HG03378 (cell line): Measurements from ENCODE around the gene ASGR2.
"Not testable (repeated sequence)": the region's sequence is repeated elsewhere in the genome, so short reads cannot be mapped to it uniquely, and the experiment has no call there.

Experiments used
- ATAC-seq: cut with Tn5 transposase; IDR thresholded peaks from one replicate; pipeline ENCODE4 v1.9.1; 2021; ENCODE audit warnings: mild to moderate bottlenecking, moderate library complexity; ENCODE audit not compliant: unreplicated experiment

The ASGR2 gene

DNA sequence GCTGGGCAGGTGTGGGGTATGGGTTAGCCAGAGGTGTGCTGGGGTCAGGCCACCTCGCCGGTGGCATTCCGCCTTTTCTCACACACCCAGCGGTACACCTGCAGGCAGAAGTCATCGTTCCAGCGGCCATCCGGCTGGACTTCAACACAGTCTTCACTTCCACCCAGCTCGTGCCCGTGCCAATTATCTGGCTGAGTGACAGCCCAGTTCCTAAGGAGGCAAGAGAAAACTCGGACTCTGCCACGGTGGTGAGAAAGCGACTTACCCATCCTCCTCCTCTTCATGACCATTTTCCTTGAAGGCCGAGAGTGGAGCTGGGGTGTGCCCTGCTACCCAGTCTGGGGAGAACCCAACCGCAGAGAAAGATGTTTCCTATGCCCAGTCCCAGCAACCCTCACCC lies 13.1 kb downstream of the ASGR2 start:
- ATAC-seq: no peak

- ATAC-seq: not testable (repeated sequence)
Measured at GRCh38 chr17:7100641-7101379, 13.8 kb downstream of the ASGR2 start.

- ATAC-seq: no peak
Measured at GRCh38 chr17:7098802-7099459, 15.7 kb downstream of the ASGR2 start.

GRCh38 chr17:7097940-7098339 lies 16.7 kb downstream of the ASGR2 start:
- no peak for ATAC-seq

DNA sequence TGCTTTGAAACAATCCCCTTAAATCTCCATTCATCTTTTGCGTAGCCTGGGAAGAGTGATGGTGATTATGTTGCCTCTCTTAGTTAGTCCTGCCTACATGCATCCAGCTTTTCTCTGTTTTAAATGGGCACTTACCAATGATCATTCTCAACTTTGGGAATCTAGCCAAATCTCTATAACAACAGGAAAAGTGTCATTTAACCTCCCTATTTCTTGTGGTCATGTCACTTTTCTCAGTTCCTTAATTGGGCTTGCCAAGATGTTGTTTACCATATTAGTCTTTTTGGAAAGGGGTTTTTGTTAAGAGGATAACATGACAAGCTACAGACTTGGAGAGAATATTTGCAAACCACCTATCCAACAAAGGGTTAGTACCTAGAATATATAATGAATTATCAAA lies 19.0 kb downstream of the ASGR2 start:
- no peak for ATAC-seq

- no peak for ATAC-seq
Measured at GRCh38 chr17:7094652-7095019, 20.0 kb downstream of the ASGR2 start.

GRCh38 chr17:7091311-7092005 lies 23.2 kb downstream of the ASGR2 start:
- ATAC-seq: not testable (repeated sequence)

GRCh38 chr17:7089570-7089969 lies 25.1 kb downstream of the ASGR2 start:
- not testable (repeated sequence) for ATAC-seq

GRCh38 chr17:7088442-7088841 lies 26.2 kb downstream of the ASGR2 start:
- not testable (repeated sequence) for ATAC-seq

DNA sequence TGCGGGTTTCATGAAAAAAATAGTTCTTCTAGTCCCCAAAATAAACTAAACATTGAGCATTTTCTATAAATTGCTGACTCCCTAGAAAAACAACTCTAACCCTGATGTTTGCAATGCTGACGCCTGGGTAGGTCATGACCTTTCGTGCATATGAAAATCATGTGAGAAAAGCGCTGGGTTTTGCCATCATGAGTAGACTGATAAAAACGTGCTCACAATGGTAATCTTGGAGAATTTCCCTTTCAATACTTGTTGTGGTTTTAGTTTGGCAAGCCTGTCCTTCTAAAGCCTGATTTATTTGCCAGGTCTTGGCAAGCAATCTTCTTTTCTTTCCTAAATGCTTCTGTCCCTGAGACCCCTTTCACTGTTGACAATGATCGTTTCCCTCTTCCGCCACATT lies 30.5 kb downstream of the ASGR2 start:
- ATAC-seq: no peak

DNA sequence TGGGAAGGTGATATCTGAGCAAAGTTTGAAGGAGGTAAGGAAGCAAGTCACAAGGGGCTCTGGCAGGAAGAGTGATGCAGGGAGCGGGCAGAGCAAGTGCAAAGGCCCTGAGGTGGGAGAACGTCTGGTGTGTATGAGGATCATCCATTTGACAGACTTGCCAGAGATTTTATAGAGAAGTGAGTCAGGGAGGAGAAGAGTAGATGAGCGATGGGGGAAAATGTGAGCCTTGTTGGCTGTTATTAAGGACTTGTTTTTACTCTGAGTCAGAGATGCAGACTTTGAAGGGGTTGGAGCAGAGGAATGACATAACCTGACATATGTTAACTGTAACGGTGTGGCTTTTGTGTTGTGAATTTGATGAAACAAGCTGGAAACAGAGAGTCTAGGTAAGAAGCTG lies 31.0 kb downstream of the ASGR2 start:
- no peak for ATAC-seq

GRCh38 chr17:7081341-7082062 lies 33.1 kb downstream of the ASGR2 start:
- no peak for ATAC-seq

- no peak for ATAC-seq
Measured at GRCh38 chr17:7080456-7081041, 34.1 kb downstream of the ASGR2 start.

GRCh38 chr17:7079581-7080455 lies 34.8 kb downstream of the ASGR2 start, which contains the start of gene CLEC10A:
TSS of gene CLEC10A (minus strand) at chr17:7080251. CDS start at chr17:7078812, 1,439 bp downstream.
- no peak for ATAC-seq

DNA sequence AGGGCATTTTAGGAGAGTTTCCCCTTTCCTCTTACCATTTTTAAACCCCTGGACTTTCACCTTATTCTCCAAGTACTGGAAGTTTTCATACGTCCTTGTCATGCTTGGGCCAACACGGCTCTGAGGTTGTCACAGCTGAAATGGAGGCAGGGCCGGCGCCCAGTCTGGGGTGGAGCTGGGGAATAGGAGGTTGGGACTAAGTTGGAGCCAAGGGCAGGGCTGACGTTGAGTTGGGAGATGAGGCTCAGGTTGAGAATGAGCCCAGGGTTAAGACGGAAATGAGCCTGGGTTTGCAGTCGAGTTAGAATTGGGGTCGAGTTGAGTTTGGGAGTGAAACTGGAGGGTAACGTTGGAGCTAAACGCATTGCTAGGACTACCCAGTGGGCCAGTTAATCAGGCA lies 35.9 kb downstream of the ASGR2 start:
- no peak for ATAC-seq

DNA sequence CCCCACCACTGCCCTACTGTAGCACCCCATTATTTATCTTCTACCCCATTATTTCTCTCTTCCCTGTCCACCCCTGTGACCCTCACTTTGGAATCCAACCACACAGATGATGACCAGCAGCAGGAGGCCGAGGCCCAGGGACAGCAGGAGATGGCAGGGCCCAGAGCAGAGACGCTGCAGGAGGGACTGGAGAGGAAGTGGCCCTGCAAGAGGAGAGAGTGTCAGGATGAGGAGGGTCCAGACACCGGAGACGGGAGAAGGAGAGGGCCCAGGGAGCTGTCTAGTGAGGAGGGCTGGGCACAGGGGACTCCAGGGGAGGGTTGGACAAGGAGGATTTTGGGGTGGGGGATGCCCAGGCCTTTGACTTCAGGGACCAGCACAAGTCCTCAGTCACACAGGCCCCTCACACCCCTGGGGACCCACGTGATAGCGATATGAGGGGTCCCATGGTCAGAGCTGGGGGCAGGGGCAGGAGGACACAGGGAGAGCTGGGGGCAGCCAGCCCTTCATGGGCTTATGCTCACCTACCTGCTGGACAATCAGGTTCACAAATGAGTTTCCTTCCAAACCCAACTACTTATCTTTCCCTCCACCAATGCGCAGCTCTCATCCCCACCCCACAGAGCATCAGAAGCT lies 36.6 kb downstream of the ASGR2 start:
- ATAC-seq: no peak

- no peak for ATAC-seq
Measured at GRCh38 chr17:7074931-7075330, 39.7 kb downstream of the ASGR2 start.

GRCh38 chr17:7072406-7072805 lies 42.2 kb downstream of the ASGR2 start:
- ATAC-seq: no peak

DNA sequence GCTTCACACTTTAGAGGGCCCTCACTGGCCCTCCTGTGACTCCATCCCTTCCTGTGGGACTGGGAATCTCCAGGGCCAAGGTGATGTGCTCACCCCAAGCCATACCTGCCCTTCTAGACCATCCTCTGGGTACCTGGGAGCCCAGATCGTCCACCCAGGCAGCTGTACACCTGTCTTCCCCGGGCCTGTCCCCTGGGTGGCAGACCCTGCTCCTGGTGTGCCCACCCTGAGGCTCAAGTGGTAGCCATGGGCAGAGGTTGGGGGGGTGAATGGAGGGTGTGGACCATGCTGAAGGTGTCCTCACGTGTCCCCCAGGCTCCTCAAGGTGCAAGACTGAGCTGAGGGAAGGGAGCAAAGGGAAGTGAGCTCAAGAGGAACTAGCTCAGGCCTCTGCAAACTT lies 43.9 kb downstream of the ASGR2 start:
- no peak for ATAC-seq
